Loucy (cell line): ENCODE results near the gene CR1.

Experiments used
- H2AFZ ChIP-seq: fragments of 200-600 bp; sonication (generic); 2 replicates; pipeline ENCODE4 v1.6.0; 2016; ENCODE audit warnings: antibody characterized with exemption, mild to moderate bottlenecking, low read length, moderate library complexity
- H3F3A ChIP-seq: fragments of 200-600 bp; 2 replicates; pipeline ENCODE4 v1.6.0; 2016; ENCODE audit warnings: antibody characterized with exemption, low read depth, mild to moderate bottlenecking
- H3K27me3 ChIP-seq: fragments of 200-600 bp; sonication (generic); 2 replicates; pipeline ENCODE4 v1.6.1; 2014; ENCODE audit warnings: low read length, mild to moderate bottlenecking; ENCODE audit not compliant: insufficient read depth, poor library complexity, severe bottlenecking
- H3K36me3 ChIP-seq: fragments of 200-600 bp; sonication (generic); 2 replicates; pipeline ENCODE4 v1.6.1; 2016; ENCODE audit warnings: low read length; ENCODE audit not compliant: insufficient read depth
- H3K4me1 ChIP-seq: fragments of 200-600 bp; sonication (generic); 2 replicates; pipeline ENCODE4 v1.5.1; 2014; ENCODE audit warnings: low read length, mild to moderate bottlenecking; ENCODE audit not compliant: insufficient read depth, poor library complexity, severe bottlenecking
- H3K4me2 ChIP-seq: fragments of 200-600 bp; sonication (generic); 2 replicates; pipeline ENCODE4 v1.6.0; 2014; ENCODE audit warnings: antibody characterized with exemption, low read length, low read depth, mild to moderate bottlenecking; ENCODE audit not compliant: poor library complexity, severe bottlenecking
- H3K4me3 ChIP-seq: fragments of 200-600 bp; sonication (generic); 2 replicates; pipeline ENCODE4 v1.5.1; 2014; ENCODE audit warnings: low read length, mild to moderate bottlenecking, mixed read lengths; ENCODE audit not compliant: poor library complexity, severe bottlenecking
- H3K79me2 ChIP-seq: fragments of 200-600 bp; sonication (generic); 2 replicates; pipeline ENCODE4 v1.6.1; 2014; ENCODE audit warnings: low read length; ENCODE audit not compliant: insufficient read depth
- H3K9ac ChIP-seq: fragments of 200-600 bp; sonication (generic); 2 replicates; pipeline ENCODE4 v1.6.0; 2014; ENCODE audit warnings: mild to moderate bottlenecking, low read depth, low read length, moderate library complexity; ENCODE audit not compliant: poor library complexity, severe bottlenecking
- H3K9me2 ChIP-seq: fragments of 200-600 bp; sonication (generic); replicated peaks from 2 replicates; pipeline ENCODE4 v1.6.1; 2016; ENCODE audit warnings: low read depth, low read length, mixed read lengths
- H3K9me3 ChIP-seq: fragments of 200-600 bp; sonication (generic); 2 replicates; pipeline ENCODE4 v1.6.1; 2014; ENCODE audit warnings: mild to moderate bottlenecking, antibody characterized with exemption, low read length, low read depth; ENCODE audit not compliant: insufficient read depth
- H4K20me1 ChIP-seq: fragments of 200-600 bp; sonication (generic); 2 replicates; pipeline ENCODE4 v1.6.0; 2014; ENCODE audit warnings: antibody characterized with exemption, low read length, mild to moderate bottlenecking; ENCODE audit not compliant: insufficient read depth, poor library complexity, severe bottlenecking
- CTCF ChIP-seq: fragments of 200-600 bp; sonication (generic); conservative IDR thresholded peaks from 2 replicates; pipeline ENCODE4 v1.5.1; 2014; ENCODE audit warnings: mild to moderate bottlenecking, antibody characterized with exemption, low read length
- EZH2phosphoT487 ChIP-seq: fragments of 200-600 bp; IDR thresholded peaks from 2 replicates; pipeline ENCODE4 v1.6.1; 2018; ENCODE audit warnings: antibody characterized with exemption, mild to moderate bottlenecking, moderate library complexity, borderline replicate concordance

CR1 gene

GRCh38 chr1:207666342-207666741, 170.4 kb downstream of the CR1 start:
- no peak overlapping the region for H2AFZ ChIP-seq
- H3K4me1 ChIP-seq: no peaks in the 10 kb centered on the region
- H4K20me1 ChIP-seq: no peaks in the 10 kb centered on the region
- H3K9ac ChIP-seq: no peak overlapping the region
- H3K36me3 ChIP-seq: no peaks in the 10 kb centered on the region
- H3K4me2 ChIP-seq: no peak overlapping the region
- H3F3A ChIP-seq: no peaks in the 10 kb centered on the region
- H3K79me2 ChIP-seq: no peaks in the 10 kb centered on the region
- TF ChIP-seq EZH2phosphoT487 (no peak), CTCF (no peak)
- H3K27me3 ChIP-seq: no peaks in the 10 kb centered on the region
- H3K9me2 ChIP-seq: no peaks in the 10 kb centered on the region
- no peaks in the 10 kb centered on the region for H3K9me3 ChIP-seq
- no peak overlapping the region for H3K4me3 ChIP-seq

GRCh38 chr1:207669528-207670009, 173.6 kb downstream of the CR1 start:
- no peaks in the 10 kb centered on the region for H3K9me3 ChIP-seq
- H3K4me1 ChIP-seq: no peaks in the 10 kb centered on the region
- H3K79me2 ChIP-seq: no peaks in the 10 kb centered on the region
- H2AFZ ChIP-seq: no peak overlapping the region
- H3F3A ChIP-seq: no peaks in the 10 kb centered on the region
- H3K27me3 ChIP-seq: no peaks in the 10 kb centered on the region
- no peak overlapping the region for H3K9ac ChIP-seq
- H4K20me1 ChIP-seq: no peaks in the 10 kb centered on the region
- H3K4me3 ChIP-seq: no peak overlapping the region
- TF ChIP-seq EZH2phosphoT487 (no peak), CTCF (no peak)
- H3K9me2 ChIP-seq: no peaks in the 10 kb centered on the region
- no peaks in the 10 kb centered on the region for H3K36me3 ChIP-seq
- H3K4me2 ChIP-seq: no peak overlapping the region

- Histone ChIP-seq H2AFZ (no peak overlapping the region), H3K36me3 (no peaks in the 10 kb centered on the region), H3K27me3 (no peaks in the 10 kb centered on the region), H3K79me2 (no peaks in the 10 kb centered on the region), H3K9me3 (no peaks in the 10 kb centered on the region), H3K9me2 (no peaks in the 10 kb centered on the region), H3K4me3 (no peak overlapping the region), H3F3A (no peaks in the 10 kb centered on the region), H3K4me1 (no peaks in the 10 kb centered on the region), H3K4me2 (no peak overlapping the region), H4K20me1 (no peaks in the 10 kb centered on the region), H3K9ac (no peak overlapping the region)
- TF ChIP-seq CTCF: no peak
Measured at GRCh38 chr1:207670192-207670591, 174.2 kb downstream of the CR1 start.
